WTC11 (cell line): ENCODE data around the gene CDH16. TPM values are rescaled to one million over a fixed set of nuclear protein-coding genes. Genes with fewer than 3 reads are reported as not detected.

ENCODE experiments used
- ATAC-seq: fragments of 200-7000 bp; cut with Tn5 transposase; 2 replicates; pipeline ENCODE4 v1.10.0; 2021; ENCODE audit warnings: mild to moderate bottlenecking, moderate library complexity
- CTCF ChIA-PET: fragments of 300-600 bp; sonication (Branson Sonifier 250); formaldehyde crosslinking; loops from one replicate; lab custom pipeline; 2021; ENCODE audit warnings: antibody characterized with exemption; lab: Charles Lee
- POLR2A ChIA-PET: fragments of 350-600 bp; sonication (Branson Sonifier 250); formaldehyde crosslinking; loops from one replicate; lab custom pipeline; 2021; ENCODE audit warnings: antibody characterized with exemption; lab: Charles Lee
- DNase-seq: peaks from one replicate; pipeline ENCODE4 v3.0.0; 2021; ENCODE audit warnings: low spot score
- H3K27ac Mint-ChIP-seq: 2 replicates; pipeline ENCODE4 v1.8.0; 2021; ENCODE audit warnings: mixed read lengths
- H3K27me3 Mint-ChIP-seq: 2 replicates; pipeline ENCODE4 v1.8.0; 2021; ENCODE audit warnings: low read depth, mild to moderate bottlenecking, moderate library complexity, mixed read lengths
- H3K36me3 Mint-ChIP-seq: 2 replicates; pipeline ENCODE4 v1.8.0; 2021; ENCODE audit warnings: mixed read lengths
- H3K4me1 Mint-ChIP-seq: 2 replicates; pipeline ENCODE4 v1.8.0; 2022; ENCODE audit warnings: mixed read lengths
- H3K4me3 Mint-ChIP-seq: 2 replicates; pipeline ENCODE4 v1.8.0; 2021; ENCODE audit warnings: mild to moderate bottlenecking, moderate library complexity, mixed read lengths
- H3K9me3 Mint-ChIP-seq: 2 replicates; pipeline ENCODE4 v1.8.0; 2021; ENCODE audit warnings: mixed read lengths
- EMX1 ChIP-seq: fragments of 250-450 bp; sonication (Bioruptor Pico); IDR thresholded peaks from 2 replicates; pipeline ENCODE4 v1.8.0; 2021; ENCODE audit warnings: mild to moderate bottlenecking
- GABPB1 ChIP-seq: sonication (generic); formaldehyde crosslinking; IDR thresholded peaks from 2 replicates; pipeline ENCODE4 v1.8.1; 2023; ENCODE audit warnings: mild to moderate bottlenecking, missing genetic modification reagents
- NFYB ChIP-seq: sonication (generic); formaldehyde crosslinking; conservative IDR thresholded peaks from 2 replicates; pipeline ENCODE4 v1.8.0; 2022; ENCODE audit warnings: low read depth, missing genetic modification reagents
- OVOL2 ChIP-seq: fragments of 250-450 bp; sonication (Bioruptor Pico); IDR thresholded peaks from 2 replicates; pipeline ENCODE4 v1.9.0; 2021; ENCODE audit warnings: mild to moderate bottlenecking, borderline replicate concordance
- SMAD4 ChIP-seq: sonication (generic); formaldehyde crosslinking; IDR thresholded peaks from 2 replicates; pipeline ENCODE4 v1.8.0; 2022; ENCODE audit warnings: mild to moderate bottlenecking, missing genetic modification reagents
- SP1 ChIP-seq: sonication (generic); formaldehyde crosslinking; conservative IDR thresholded peaks from 2 replicates; pipeline ENCODE4 v1.8.1; 2022; ENCODE audit warnings: missing genetic modification reagents
- ZNF121 ChIP-seq: sonication (generic); formaldehyde crosslinking; IDR thresholded peaks from 2 replicates; pipeline ENCODE4 v1.8.0; 2023; ENCODE audit warnings: missing genetic modification reagents
- total RNA-seq: library from RNA; stranded (reverse); gene quantifications from 3 replicates; pipeline ENCODE4 v1.2.3, GENCODE V29; 2021
- TF ChIP-seq, protein P1 (sequence below): sonication (generic); formaldehyde crosslinking; IDR thresholded peaks from 2 replicates; pipeline ENCODE4 v1.8.1; 2022; ENCODE audit warnings: mild to moderate bottlenecking, missing genetic modification reagents, moderate library complexity, borderline replicate concordance
- TF ChIP-seq, protein P2 (sequence below): sonication (generic); formaldehyde crosslinking; IDR thresholded peaks from 2 replicates; pipeline ENCODE4 v1.8.0; 2022; ENCODE audit warnings: mild to moderate bottlenecking, missing genetic modification reagents
- TF ChIP-seq, protein P3 (sequence below): fragments of 250-450 bp; sonication (Bioruptor Pico); IDR thresholded peaks from 2 replicates; pipeline ENCODE4 v1.8.0; 2021; ENCODE audit warnings: mild to moderate bottlenecking
- TF ChIP-seq, protein P4 (sequence below): sonication (generic); formaldehyde crosslinking; IDR thresholded peaks from 2 replicates; pipeline ENCODE4 v1.8.0; 2022; ENCODE audit warnings: mild to moderate bottlenecking, missing genetic modification reagents
- TF ChIP-seq, protein P5 (sequence below): sonication (generic); formaldehyde crosslinking; IDR thresholded peaks from 2 replicates; pipeline ENCODE4 v1.8.0; 2022; ENCODE audit warnings: mild to moderate bottlenecking, missing genetic modification reagents
- TF ChIP-seq, protein P6 (sequence below): fragments of 250-450 bp; sonication (Bioruptor Pico); IDR thresholded peaks from 2 replicates; pipeline ENCODE4 v1.9.0; 2021; ENCODE audit warnings: mild to moderate bottlenecking
- TF ChIP-seq, protein P7 (sequence below): sonication (generic); formaldehyde crosslinking; IDR thresholded peaks from 2 replicates; pipeline ENCODE4 v1.8.1; 2023; ENCODE audit warnings: mild to moderate bottlenecking, missing genetic modification reagents, moderate library complexity

Gene CDH16
- total RNA-seq, 1 experiment from 2014 or later = not detected

DNA sequence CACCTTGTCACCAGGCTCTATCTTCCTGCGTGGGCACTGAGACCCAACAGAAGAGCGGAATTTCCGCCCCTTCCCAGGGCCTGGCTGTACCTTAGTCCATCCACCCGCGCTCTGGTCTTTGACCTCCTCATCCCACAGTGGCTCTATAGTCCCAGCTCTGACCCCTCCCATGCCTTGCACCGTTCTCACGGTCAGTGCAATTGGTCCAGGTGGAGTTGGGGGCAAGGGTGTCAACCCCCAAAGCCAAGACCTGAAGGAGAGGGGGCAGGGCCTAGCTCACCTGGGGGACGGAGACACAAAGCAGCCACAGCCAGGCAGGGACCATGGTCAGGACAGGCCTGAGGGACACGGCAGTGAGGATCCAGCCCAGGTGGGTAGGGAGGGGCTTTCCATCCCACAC, 944 bp downstream of the CDH16 start (continued):
- TF ChIP-seq, protein P1, sequence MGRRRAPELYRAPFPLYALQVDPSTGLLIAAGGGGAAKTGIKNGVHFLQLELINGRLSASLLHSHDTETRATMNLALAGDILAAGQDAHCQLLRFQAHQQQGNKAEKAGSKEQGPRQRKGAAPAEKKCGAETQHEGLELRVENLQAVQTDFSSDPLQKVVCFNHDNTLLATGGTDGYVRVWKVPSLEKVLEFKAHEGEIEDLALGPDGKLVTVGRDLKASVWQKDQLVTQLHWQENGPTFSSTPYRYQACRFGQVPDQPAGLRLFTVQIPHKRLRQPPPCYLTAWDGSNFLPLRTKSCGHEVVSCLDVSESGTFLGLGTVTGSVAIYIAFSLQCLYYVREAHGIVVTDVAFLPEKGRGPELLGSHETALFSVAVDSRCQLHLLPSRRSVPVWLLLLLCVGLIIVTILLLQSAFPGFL (CRISPR knock-in tag) = no peak
- TF ChIP-seq, protein P2, sequence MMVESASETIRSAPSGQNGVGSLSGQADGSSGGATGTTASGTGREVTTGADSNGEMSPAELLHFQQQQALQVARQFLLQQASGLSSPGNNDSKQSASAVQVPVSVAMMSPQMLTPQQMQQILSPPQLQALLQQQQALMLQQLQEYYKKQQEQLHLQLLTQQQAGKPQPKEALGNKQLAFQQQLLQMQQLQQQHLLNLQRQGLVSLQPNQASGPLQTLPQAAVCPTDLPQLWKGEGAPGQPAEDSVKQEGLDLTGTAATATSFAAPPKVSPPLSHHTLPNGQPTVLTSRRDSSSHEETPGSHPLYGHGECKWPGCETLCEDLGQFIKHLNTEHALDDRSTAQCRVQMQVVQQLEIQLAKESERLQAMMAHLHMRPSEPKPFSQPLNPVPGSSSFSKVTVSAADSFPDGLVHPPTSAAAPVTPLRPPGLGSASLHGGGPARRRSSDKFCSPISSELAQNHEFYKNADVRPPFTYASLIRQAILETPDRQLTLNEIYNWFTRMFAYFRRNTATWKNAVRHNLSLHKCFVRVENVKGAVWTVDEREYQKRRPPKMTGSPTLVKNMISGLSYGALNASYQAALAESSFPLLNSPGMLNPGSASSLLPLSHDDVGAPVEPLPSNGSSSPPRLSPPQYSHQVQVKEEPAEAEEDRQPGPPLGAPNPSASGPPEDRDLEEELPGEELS (CRISPR knock-in tag) = no peak
- no peak for TF ChIP-seq NFYB (CRISPR knock-in tag)
- TF ChIP-seq, protein P3, sequence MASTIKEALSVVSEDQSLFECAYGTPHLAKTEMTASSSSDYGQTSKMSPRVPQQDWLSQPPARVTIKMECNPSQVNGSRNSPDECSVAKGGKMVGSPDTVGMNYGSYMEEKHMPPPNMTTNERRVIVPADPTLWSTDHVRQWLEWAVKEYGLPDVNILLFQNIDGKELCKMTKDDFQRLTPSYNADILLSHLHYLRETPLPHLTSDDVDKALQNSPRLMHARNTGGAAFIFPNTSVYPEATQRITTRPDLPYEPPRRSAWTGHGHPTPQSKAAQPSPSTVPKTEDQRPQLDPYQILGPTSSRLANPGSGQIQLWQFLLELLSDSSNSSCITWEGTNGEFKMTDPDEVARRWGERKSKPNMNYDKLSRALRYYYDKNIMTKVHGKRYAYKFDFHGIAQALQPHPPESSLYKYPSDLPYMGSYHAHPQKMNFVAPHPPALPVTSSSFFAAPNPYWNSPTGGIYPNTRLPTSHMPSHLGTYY (CRISPR knock-in tag) = no peak
- TF ChIP-seq SP1 (CRISPR knock-in tag) = no peak

DNA sequence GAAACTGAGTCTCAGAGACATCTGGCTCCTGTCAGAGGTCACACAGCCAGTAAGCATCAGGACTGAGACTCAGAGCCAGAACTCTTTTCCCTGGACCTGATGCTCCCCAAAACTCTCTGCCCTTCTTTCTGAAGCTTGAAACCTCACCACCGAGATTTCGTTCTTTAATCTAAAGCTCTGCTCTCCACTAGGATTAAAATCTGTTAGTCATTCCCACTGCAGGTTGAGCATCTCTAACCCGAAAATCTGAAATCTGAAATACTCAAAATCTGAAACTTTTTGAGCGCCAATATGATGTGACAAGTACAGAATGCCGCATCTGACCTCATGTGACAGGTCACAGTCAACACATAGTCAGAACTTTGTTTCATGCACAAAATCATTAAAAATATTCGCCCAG, 2.2 kb downstream of the CDH16 start:
- no peak for TF ChIP-seq SMAD4
- TF ChIP-seq EMX1 = no peak
- TF ChIP-seq, protein P4, sequence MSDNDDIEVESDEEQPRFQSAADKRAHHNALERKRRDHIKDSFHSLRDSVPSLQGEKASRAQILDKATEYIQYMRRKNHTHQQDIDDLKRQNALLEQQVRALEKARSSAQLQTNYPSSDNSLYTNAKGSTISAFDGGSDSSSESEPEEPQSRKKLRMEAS = no peak
- no peak for TF ChIP-seq GABPB1 (CRISPR knock-in tag)
- TF ChIP-seq, protein P5, sequence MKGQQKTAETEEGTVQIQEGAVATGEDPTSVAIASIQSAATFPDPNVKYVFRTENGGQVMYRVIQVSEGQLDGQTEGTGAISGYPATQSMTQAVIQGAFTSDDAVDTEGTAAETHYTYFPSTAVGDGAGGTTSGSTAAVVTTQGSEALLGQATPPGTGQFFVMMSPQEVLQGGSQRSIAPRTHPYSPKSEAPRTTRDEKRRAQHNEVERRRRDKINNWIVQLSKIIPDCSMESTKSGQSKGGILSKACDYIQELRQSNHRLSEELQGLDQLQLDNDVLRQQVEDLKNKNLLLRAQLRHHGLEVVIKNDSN = no peak
- TF ChIP-seq ZNF121 (CRISPR knock-in tag) = no peak
- TF ChIP-seq, protein P6, sequence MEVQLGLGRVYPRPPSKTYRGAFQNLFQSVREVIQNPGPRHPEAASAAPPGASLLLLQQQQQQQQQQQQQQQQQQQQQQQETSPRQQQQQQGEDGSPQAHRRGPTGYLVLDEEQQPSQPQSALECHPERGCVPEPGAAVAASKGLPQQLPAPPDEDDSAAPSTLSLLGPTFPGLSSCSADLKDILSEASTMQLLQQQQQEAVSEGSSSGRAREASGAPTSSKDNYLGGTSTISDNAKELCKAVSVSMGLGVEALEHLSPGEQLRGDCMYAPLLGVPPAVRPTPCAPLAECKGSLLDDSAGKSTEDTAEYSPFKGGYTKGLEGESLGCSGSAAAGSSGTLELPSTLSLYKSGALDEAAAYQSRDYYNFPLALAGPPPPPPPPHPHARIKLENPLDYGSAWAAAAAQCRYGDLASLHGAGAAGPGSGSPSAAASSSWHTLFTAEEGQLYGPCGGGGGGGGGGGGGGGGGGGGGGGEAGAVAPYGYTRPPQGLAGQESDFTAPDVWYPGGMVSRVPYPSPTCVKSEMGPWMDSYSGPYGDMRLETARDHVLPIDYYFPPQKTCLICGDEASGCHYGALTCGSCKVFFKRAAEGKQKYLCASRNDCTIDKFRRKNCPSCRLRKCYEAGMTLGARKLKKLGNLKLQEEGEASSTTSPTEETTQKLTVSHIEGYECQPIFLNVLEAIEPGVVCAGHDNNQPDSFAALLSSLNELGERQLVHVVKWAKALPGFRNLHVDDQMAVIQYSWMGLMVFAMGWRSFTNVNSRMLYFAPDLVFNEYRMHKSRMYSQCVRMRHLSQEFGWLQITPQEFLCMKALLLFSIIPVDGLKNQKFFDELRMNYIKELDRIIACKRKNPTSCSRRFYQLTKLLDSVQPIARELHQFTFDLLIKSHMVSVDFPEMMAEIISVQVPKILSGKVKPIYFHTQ (CRISPR knock-in tag) = no peak
- Mint-ChIP-seq H3K36me3 (no peaks in the 10 kb centered on the region), H3K27me3 (peaks cover 6% of the 10 kb centered on the region), H3K4me3 (no peak overlapping the region), H3K9me3 (no peaks in the 10 kb centered on the region), H3K4me1 (no peaks in the 10 kb centered on the region), H3K27ac (no peak overlapping the region)
- ChIA-PET POLR2A (no interaction called here), CTCF (interaction anchor here (0.9 to 6.0 kb wide), 5 partner anchors 9 to 239 kb away, joined by 3 to 31 read pairs (median 4); partner anchors contain the start of genes CES3 and RRAD)
- DNase-seq (no peak), ATAC-seq (no peak)

DNA sequence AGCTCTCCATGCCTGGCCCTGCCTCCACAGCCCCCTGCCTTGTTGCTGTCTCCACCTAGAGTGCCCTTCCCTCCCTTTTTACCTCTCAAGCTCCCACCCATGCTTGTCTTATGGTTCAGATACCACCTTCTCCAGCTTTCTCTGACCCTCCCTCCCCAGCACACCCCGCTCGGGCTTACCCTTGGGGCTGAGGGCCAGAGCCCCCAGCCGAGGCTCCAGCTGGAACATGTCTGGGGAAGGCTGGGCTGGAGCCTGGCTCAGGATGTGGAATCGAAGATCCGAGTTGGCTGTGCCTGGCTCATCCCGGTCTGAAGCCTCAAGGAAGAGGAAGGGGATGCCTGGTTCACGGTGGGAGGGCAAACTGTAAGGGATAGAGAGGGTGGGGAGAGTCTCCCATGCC, 3.6 kb downstream of the CDH16 start:
- TF ChIP-seq, protein P7, sequence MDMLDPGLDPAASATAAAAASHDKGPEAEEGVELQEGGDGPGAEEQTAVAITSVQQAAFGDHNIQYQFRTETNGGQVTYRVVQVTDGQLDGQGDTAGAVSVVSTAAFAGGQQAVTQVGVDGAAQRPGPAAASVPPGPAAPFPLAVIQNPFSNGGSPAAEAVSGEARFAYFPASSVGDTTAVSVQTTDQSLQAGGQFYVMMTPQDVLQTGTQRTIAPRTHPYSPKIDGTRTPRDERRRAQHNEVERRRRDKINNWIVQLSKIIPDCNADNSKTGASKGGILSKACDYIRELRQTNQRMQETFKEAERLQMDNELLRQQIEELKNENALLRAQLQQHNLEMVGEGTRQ = no peak
- TF ChIP-seq OVOL2 = no peak
- TF ChIP-seq, all 79 proteins: peak for 0
- Mint-ChIP-seq H3K4me3 (no peak overlapping the region), H3K4me1 (no peaks in the 10 kb centered on the region), H3K36me3 (no peaks in the 10 kb centered on the region), H3K27me3 (no peaks in the 10 kb centered on the region; the same call in none of the 2 replicates), H3K27ac (no peak overlapping the region), H3K9me3 (no peaks in the 10 kb centered on the region)
- ChIA-PET POLR2A (no interaction called here), CTCF (interaction anchor here (6.0 kb wide), 1 partner anchor 13 kb away, joined by 31 read pairs; no protein-coding TSS in a partner anchor)
- DNase-seq (no peak), ATAC-seq (no peak)
